HCT116 (cell line): ENCODE measurements around the gene SLC25A39.

Experiments
- CTCF ChIP-seq, 3 experiments: fragments of 200-600 bp in 1 of 3; sonication (generic) in 1 of 3; IDR thresholded peaks in 2 of 3; conservative IDR thresholded peaks in 1 of 3; 2 replicates each; pipeline ENCODE4 v1.5.1; 2012 to 2017; ENCODE audit warnings: low read depth in 2 of 3, low read length in 2 of 3, antibody characterized with exemption in 1 of 3, borderline replicate concordance in 1 of 3, control low read depth in 1 of 3, mild to moderate bottlenecking in 1 of 3, mixed read lengths in 1 of 3, mixed run types in 1 of 3, moderate library complexity in 1 of 3; ENCODE audit not compliant: insufficient read depth in 1 of 3
- EGR1 ChIP-seq: IDR thresholded peaks from 2 replicates; pipeline ENCODE4 v1.6.1; 2012; ENCODE audit warnings: low read depth
- EZH2phosphoT487 ChIP-seq: fragments of 200-600 bp; IDR thresholded peaks from 2 replicates; pipeline ENCODE4 v1.6.1; 2018; ENCODE audit warnings: antibody characterized with exemption, borderline replicate concordance
- FOSL1 ChIP-seq: IDR thresholded peaks from 2 replicates; pipeline ENCODE4 v1.6.1; 2012; ENCODE audit warnings: low read depth
- JUND ChIP-seq: IDR thresholded peaks from 2 replicates; pipeline ENCODE4 v1.6.1; 2012
- POLR2A ChIP-seq: IDR thresholded peaks from 2 replicates; pipeline ENCODE4 v1.7.0; 2011; ENCODE audit warnings: borderline replicate concordance; ENCODE audit not compliant: insufficient read depth, insufficient read length; ENCODE audit errors: extremely low read depth
- POLR2AphosphoS5 ChIP-seq: IDR thresholded peaks from 2 replicates; pipeline ENCODE4 v1.6.1; 2011; ENCODE audit warnings: mild to moderate bottlenecking, low read depth, low read length, moderate library complexity
- SIN3A ChIP-seq: IDR thresholded peaks from 2 replicates; pipeline ENCODE4 v1.6.1; 2012; ENCODE audit warnings: low read depth
- SRF ChIP-seq: IDR thresholded peaks from 2 replicates; pipeline ENCODE4 v1.6.1; 2012; ENCODE audit warnings: low read depth
- YY1 ChIP-seq: IDR thresholded peaks from 2 replicates; pipeline ENCODE4 v1.6.1; 2011; ENCODE audit warnings: low read length, low read depth, moderate library complexity, mild to moderate bottlenecking; ENCODE audit not compliant: insufficient replicate concordance; ENCODE audit errors: extremely low read depth

DNA sequence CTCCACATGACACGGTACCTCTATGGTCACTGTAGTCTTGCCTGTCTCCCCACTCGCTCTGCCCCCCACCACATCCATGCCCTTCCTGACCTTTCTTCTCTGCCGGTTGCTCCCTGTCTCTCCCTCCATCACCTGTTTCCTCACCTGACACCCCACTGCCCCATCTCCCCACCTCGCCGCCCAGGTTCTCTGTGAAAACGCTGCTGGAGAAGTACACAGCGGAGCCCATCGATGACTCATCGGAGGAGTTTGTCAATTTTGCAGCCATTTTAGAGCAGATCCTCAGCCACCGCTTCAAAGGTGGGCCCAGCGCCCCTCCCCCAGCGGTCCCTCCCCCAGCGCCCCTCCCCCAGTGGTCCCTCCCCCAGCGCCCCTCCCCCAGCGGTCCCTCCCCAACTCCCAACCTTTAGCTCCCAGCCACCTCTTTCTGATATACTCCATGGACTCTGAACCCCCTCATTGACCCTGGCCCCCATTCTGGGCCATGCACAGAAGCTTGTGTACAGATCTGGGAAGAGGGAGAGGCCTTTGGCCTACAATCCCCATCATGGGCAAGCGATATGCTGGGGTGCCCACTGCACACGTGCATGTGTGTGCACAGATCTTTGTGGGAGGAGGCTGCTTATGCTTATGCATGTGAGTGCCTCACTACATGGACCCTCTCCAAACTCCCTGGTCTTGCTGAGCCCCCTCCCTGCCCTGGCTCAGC is 12.1 kb downstream of the SLC25A39 start:
- TF ChIP-seq SRF (no peak), EZH2phosphoT487 (no peak), CTCF (IDR thresholded peaks at IDR 0.05 in 2 of 3, conservative IDR thresholded peaks at IDR 0.05 in 1 of 3; ENCODE audit: borderline replicate concordance in 1 of 3, insufficient read depth in 1 of 3, low read depth in 2 of 3, low read length in 2 of 3) (no peak), POLR2A (no peak), POLR2AphosphoS5 (no peak), FOSL1 (no peak), JUND (no peak), YY1 (no peak), SIN3A (no peak), EGR1 (no peak)
